Vagina (tissue), 2 donors: Measurements from ENCODE around the gene ROCK2. TPM values are rescaled to one million over a fixed set of nuclear protein-coding genes. Genes with fewer than 3 reads are reported as not detected.

Experiments used
- DNase-seq, 2 donors: peaks; one replicate each; pipeline ENCODE4 v3.0.0-alpha.2; 2017; ENCODE audit errors: extremely low spot score in 2 of 2
- H3K27ac ChIP-seq: fragments of 200-600 bp; sonication (generic); one replicate; pipeline ENCODE4 v1.5.1; 2019
- H3K27me3 ChIP-seq: fragments of 200-600 bp; sonication (generic); one replicate; pipeline ENCODE4 v1.5.1; 2019
- H3K36me3 ChIP-seq, 2 donors: fragments of 200-600 bp; sonication (generic); one replicate each; pipeline ENCODE4 v1.5.1; 2017 to 2019
- H3K4me1 ChIP-seq: fragments of 200-600 bp; sonication (generic); one replicate; pipeline ENCODE4 v1.5.1; 2019
- H3K4me3 ChIP-seq, 2 donors: fragments of 200-600 bp; sonication (generic); 1 replicate in 1 of 2; 2 replicates in 1 of 2; pipeline ENCODE4 v1.5.1; 2016 to 2019
- H3K9me3 ChIP-seq: fragments of 200-600 bp; sonication (generic); one replicate; pipeline ENCODE4 v1.5.1; 2019
- POLR2A ChIP-seq, 2 donors: fragments of 450-650 bp; IDR thresholded peaks; one replicate each; pipeline ENCODE4 v1.6.1; 2017; ENCODE audit warnings: antibody characterized with exemption in 2 of 2, mild to moderate bottlenecking in 2 of 2, moderate library complexity in 2 of 2
- POLR2AphosphoS5 ChIP-seq, 2 donors: sonication (generic); formaldehyde crosslinking; IDR thresholded peaks; one replicate each; pipeline ENCODE4 v1.9.0; 2017; ENCODE audit warnings: antibody characterized with exemption in 2 of 2, mild to moderate bottlenecking in 2 of 2, low read depth in 1 of 2; ENCODE audit not compliant: insufficient read depth in 1 of 2
- intact Hi-C: fragments of 100-400 bp; cut with DNase I; formaldehyde crosslinking; loops from one replicate; pipeline ENCODE4 v1.15.1; 2023
- total RNA-seq: library from RNA; depleted of rRNA; stranded (reverse); fragments of >200 nt; gene quantifications from one replicate; pipeline ENCODE4 v1.2.3, GENCODE V29; 2016
- TF ChIP-seq, protein P1 (sequence below), 3 experiments: fragments of 450-650 bp in 2 of 3; fragments of 200-600 bp in 1 of 3; sonication (generic) in 1 of 3; IDR thresholded peaks; one replicate each; pipeline ENCODE4 v1.5.1; 2017 to 2019; ENCODE audit warnings: antibody characterized with exemption in 3 of 3, mild to moderate bottlenecking in 2 of 3, moderate library complexity in 2 of 3

Gene ROCK2
- total RNA-seq, 1 donor from 2014 or later, result 49.4 TPM

DNA sequence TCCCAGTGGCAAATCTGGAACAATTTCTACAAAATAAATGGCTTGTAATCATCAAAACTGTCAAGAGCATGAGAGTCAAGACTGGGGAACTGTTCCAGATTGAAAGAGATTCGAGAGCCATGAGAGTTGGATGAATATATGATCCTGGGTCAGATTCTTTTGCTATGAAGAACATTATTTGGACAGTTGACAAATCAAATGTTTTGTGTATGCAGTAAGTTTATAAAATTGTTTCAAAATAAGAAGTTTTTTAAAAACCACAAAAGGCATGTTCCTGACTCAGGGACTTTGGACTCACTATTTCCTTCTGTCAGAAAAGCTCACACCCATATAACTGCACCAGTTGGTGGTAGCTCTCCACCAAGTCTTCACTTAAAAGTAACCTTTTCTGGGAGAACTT is 38.5 kb downstream of the ROCK2 start:
- TF ChIP-seq, protein P1, sequence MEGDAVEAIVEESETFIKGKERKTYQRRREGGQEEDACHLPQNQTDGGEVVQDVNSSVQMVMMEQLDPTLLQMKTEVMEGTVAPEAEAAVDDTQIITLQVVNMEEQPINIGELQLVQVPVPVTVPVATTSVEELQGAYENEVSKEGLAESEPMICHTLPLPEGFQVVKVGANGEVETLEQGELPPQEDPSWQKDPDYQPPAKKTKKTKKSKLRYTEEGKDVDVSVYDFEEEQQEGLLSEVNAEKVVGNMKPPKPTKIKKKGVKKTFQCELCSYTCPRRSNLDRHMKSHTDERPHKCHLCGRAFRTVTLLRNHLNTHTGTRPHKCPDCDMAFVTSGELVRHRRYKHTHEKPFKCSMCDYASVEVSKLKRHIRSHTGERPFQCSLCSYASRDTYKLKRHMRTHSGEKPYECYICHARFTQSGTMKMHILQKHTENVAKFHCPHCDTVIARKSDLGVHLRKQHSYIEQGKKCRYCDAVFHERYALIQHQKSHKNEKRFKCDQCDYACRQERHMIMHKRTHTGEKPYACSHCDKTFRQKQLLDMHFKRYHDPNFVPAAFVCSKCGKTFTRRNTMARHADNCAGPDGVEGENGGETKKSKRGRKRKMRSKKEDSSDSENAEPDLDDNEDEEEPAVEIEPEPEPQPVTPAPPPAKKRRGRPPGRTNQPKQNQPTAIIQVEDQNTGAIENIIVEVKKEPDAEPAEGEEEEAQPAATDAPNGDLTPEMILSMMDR (IDR thresholded peaks at IDR 0.05), result no peak
- TF ChIP-seq POLR2AphosphoS5 (IDR thresholded peaks at IDR 0.05; ENCODE audit: insufficient read depth in 1 of 2, low read depth in 1 of 2), result no peak
- TF ChIP-seq POLR2A (IDR thresholded peaks at IDR 0.05), result no peak

DNA sequence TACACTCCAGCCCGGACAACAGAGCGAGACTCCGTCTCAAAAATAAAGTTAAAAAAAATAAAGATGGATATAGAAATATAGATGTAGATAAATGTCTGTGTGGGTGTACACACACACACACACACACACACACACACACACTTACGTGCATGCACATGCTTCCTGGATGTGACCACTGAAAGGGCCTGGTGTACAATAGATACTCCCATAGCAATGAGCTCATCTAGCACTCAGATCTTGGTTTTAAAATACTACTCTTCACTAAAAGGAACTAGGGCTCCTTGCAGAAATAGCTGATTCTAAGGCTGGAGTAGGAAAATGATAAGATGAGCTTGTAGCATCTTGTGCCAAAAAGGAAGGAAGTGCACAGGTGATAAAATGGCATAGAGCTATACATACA is 39.1 kb downstream of the ROCK2 start:
- H3K9me3 ChIP-seq, result no peaks in the 10 kb centered on the region
- H3K4me1 ChIP-seq, result peaks cover 45% of the 10 kb centered on the region
- DNase-seq, result no peak
- H3K4me3 ChIP-seq, result no peak overlapping the region
- TF ChIP-seq POLR2A (IDR thresholded peaks at IDR 0.05) (no peak), POLR2AphosphoS5 (IDR thresholded peaks at IDR 0.05; ENCODE audit: insufficient read depth in 1 of 2, low read depth in 1 of 2) (no peak)
- TF ChIP-seq, protein P1 (IDR thresholded peaks at IDR 0.05), result no peak
- H3K36me3 ChIP-seq, result no peaks in the 10 kb centered on the region
- intact Hi-C loops, result no loop called here
- H3K27me3 ChIP-seq, result no peaks in the 10 kb centered on the region
- no peak overlapping the region for H3K27ac ChIP-seq

More for the DNA sequence above, 38.5 kb downstream of the ROCK2 start:
- H3K4me1 ChIP-seq, result peaks cover 49% of the 10 kb centered on the region
- no peaks in the 10 kb centered on the region for H3K9me3 ChIP-seq
- no peaks in the 10 kb centered on the region for H3K36me3 ChIP-seq
- no peak overlapping the region for H3K4me3 ChIP-seq
- no peaks in the 10 kb centered on the region for H3K27me3 ChIP-seq
- DNase-seq, result no peak
- intact Hi-C loops, result no loop called here
- no peak overlapping the region for H3K27ac ChIP-seq

DNA sequence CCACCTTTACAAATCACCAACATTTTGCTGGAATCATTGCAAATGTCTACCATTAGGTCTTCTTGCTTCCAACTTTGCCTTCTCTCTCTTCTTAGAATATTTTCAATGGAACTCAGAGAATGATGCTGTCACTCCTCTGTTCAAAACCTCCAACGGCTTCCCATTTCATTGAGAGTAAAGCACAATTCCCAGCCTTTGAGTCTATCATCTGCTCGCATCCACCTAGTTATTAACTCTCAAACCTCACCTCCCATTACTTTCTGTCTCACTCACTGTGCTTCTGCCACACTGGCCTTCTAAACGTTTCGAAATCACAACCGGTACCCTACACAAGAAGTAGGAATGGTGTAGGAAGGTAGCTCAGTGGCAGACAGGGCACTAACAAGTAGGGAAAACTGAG is 40.0 kb downstream of the ROCK2 start:
- Histone ChIP-seq H3K9me3 (no peaks in the 10 kb centered on the region), H3K36me3 (no peaks in the 10 kb centered on the region), H3K4me3 (no peak overlapping the region), H3K27ac (no peak overlapping the region), H3K27me3 (no peaks in the 10 kb centered on the region), H3K4me1 (peaks cover 41% of the 10 kb centered on the region)
- no peak for TF ChIP-seq POLR2AphosphoS5 (IDR thresholded peaks at IDR 0.05; ENCODE audit: insufficient read depth in 1 of 2, low read depth in 1 of 2)
- intact Hi-C loops, result no loop called here
- no peak for DNase-seq

DNA sequence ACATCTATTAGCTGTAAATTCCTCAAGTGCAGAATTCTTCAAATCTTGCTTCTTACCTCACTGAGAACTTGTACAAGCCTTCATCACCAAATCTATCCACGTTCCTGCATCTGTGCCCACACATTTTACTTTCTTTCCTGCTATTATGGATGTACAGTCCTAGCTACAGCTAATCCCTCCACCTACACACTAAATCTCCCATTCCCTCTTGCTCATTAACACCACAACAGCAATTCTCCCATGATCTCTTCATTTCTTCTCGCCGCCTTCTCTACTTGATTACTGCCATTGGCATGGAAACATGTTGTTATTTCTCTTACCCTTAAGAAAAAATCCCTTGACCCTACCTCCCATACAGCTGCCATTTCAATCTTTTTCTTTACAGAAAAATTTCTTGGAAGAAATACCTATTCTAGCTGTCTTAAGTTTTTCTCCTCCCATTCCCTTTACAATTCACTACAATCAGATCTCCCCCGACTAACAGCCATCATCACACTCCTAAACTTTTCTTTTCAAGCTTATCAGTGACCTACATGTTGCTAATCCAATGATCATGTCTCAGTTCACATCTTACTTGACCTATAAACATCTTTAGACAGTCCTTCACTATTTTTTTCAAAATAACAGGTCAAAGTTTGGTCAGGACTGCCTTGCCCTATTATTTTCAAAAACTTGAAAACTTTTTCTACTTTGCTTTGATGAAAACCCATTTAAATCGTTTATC is 41.0 kb downstream of the ROCK2 start:
- H3K4me1 ChIP-seq, result peaks cover 45% of the 10 kb centered on the region
- no peak for DNase-seq

DNA sequence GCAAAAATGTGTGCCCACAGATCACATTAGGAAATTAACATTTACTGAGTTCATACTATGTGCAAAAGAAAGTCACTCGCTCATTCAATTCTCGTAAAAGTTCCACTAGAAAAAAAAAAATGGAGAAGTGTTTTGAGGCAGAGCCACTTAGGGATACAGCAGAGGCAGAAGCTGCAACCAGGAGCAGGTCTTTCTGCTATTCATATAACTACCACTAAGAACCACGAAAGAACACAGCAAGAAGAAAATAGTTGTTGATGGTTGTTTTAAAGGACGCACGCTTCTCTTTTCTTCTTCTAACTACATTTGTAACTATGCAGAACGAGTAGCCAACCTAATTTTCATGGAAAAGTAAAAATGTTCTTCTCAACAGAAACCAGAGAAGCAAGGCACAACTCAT is 45.0 kb downstream of the ROCK2 start:
- Histone ChIP-seq H3K4me1 (peaks cover 39% of the 10 kb centered on the region), H3K4me3 (no peak overlapping the region), H3K27ac (no peak overlapping the region), H3K27me3 (no peaks in the 10 kb centered on the region), H3K9me3 (no peaks in the 10 kb centered on the region), H3K36me3 (no peaks in the 10 kb centered on the region)
- no peak for DNase-seq
- intact Hi-C loops, result no loop called here
- TF ChIP-seq POLR2AphosphoS5 (IDR thresholded peaks at IDR 0.05; ENCODE audit: insufficient read depth in 1 of 2, low read depth in 1 of 2) (no peak), POLR2A (IDR thresholded peaks at IDR 0.05) (no peak)
- TF ChIP-seq, protein P1 (IDR thresholded peaks at IDR 0.05), result no peak

More for the DNA sequence above, 41.0 kb downstream of the ROCK2 start:
- Histone ChIP-seq H3K4me3 (no peak overlapping the region), H3K36me3 (no peaks in the 10 kb centered on the region), H3K9me3 (no peaks in the 10 kb centered on the region), H3K27ac (no peak overlapping the region), H3K27me3 (no peaks in the 10 kb centered on the region)
- intact Hi-C loops, result no loop called here
- TF ChIP-seq, protein P1 (IDR thresholded peaks at IDR 0.05), result no peak
- TF ChIP-seq POLR2A (IDR thresholded peaks at IDR 0.05) (no peak), POLR2AphosphoS5 (IDR thresholded peaks at IDR 0.05; ENCODE audit: insufficient read depth in 1 of 2, low read depth in 1 of 2) (no peak)
